HL-60 (cell line): ENCODE results near the gene CD22.

Experiments used
- DNase-seq, 2 experiments: peaks; one replicate each; pipeline ENCODE4 v3.0.0-alpha.2; 2010 to 2020; ENCODE audit warnings: low read depth in 1 of 2, low spot score in 1 of 2
- H3K27ac ChIP-seq: fragments of 250-450 bp; sonication (Bioruptor Pico); replicated peaks from 2 replicates; pipeline ENCODE4 v1.5.1; 2020; ENCODE audit warnings: mild to moderate bottlenecking, moderate library complexity
- H3K27me3 ChIP-seq: fragments of 250-450 bp; sonication (Bioruptor Pico); 2 replicates; pipeline ENCODE4 v1.5.1; 2021; ENCODE audit warnings: mild to moderate bottlenecking, moderate library complexity; ENCODE audit not compliant: insufficient read depth, poor library complexity, severe bottlenecking
- H3K4me3 ChIP-seq: replicated peaks from 2 replicates; pipeline ENCODE4 v1.5.1; 2011; ENCODE audit warnings: mild to moderate bottlenecking, control low read depth, low read length; ENCODE audit not compliant: insufficient read depth
- GABPA ChIP-seq: IDR thresholded peaks from 2 replicates; pipeline ENCODE4 v1.6.1; 2012; ENCODE audit warnings: low read depth
- POLR2AphosphoS5 ChIP-seq: IDR thresholded peaks from 2 replicates; pipeline ENCODE4 v1.6.1; 2012; ENCODE audit warnings: low read depth
- REST ChIP-seq: IDR thresholded peaks from 2 replicates; pipeline ENCODE4 v1.6.1; 2012; ENCODE audit warnings: low read depth; ENCODE audit not compliant: insufficient replicate concordance
- SPI1 ChIP-seq: IDR thresholded peaks from 2 replicates; pipeline ENCODE4 v1.6.1; 2012; ENCODE audit warnings: low read depth, mild to moderate bottlenecking, borderline replicate concordance
- TF ChIP-seq, protein P1 (sequence below): IDR thresholded peaks from one replicate; pipeline ENCODE4 v1.5.1; 2011; ENCODE audit warnings: low read length, control low read depth, inconsistent platforms; ENCODE audit not compliant: insufficient read depth

The CD22 gene

GRCh38 chr19:35300339-35300649 lies 28.7 kb upstream of the CD22 start:
- TF ChIP-seq GABPA (no peak), SPI1 (no peak), REST (no peak), POLR2AphosphoS5 (no peak)
- TF ChIP-seq, protein P1, sequence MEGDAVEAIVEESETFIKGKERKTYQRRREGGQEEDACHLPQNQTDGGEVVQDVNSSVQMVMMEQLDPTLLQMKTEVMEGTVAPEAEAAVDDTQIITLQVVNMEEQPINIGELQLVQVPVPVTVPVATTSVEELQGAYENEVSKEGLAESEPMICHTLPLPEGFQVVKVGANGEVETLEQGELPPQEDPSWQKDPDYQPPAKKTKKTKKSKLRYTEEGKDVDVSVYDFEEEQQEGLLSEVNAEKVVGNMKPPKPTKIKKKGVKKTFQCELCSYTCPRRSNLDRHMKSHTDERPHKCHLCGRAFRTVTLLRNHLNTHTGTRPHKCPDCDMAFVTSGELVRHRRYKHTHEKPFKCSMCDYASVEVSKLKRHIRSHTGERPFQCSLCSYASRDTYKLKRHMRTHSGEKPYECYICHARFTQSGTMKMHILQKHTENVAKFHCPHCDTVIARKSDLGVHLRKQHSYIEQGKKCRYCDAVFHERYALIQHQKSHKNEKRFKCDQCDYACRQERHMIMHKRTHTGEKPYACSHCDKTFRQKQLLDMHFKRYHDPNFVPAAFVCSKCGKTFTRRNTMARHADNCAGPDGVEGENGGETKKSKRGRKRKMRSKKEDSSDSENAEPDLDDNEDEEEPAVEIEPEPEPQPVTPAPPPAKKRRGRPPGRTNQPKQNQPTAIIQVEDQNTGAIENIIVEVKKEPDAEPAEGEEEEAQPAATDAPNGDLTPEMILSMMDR, result no peak
- Histone ChIP-seq H3K4me3 (no peak overlapping the region), H3K27ac (no peak overlapping the region), H3K27me3 (no peaks in the 10 kb centered on the region)
- no peak for DNase-seq

DNA sequence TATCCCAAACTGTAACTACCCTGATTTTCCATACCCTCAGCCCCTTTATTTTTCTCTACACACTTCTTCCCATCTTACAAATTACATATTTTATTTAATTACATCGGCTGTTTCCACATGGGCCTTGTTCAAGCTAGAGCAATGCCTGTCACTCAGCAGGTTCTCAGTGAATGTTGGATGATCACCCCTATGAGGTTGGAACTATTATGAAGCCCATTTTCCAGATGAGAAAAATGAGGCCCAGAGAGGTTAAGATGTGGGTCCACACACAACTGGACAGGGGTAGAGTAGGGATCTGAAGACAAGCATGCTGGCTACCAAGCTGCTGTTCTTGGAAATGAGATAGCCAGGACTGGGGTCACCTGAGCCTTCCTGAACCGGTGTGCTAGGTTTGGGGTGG lies 27.0 kb upstream of the CD22 start:
- no peak overlapping the region for H3K27ac ChIP-seq
- DNase-seq, result no peak
- TF ChIP-seq REST (no peak), POLR2AphosphoS5 (no peak), SPI1 (no peak), GABPA (no peak)
- TF ChIP-seq, protein P1, result no peak
- no peaks in the 10 kb centered on the region for H3K27me3 ChIP-seq
- H3K4me3 ChIP-seq, result no peak overlapping the region

DNA sequence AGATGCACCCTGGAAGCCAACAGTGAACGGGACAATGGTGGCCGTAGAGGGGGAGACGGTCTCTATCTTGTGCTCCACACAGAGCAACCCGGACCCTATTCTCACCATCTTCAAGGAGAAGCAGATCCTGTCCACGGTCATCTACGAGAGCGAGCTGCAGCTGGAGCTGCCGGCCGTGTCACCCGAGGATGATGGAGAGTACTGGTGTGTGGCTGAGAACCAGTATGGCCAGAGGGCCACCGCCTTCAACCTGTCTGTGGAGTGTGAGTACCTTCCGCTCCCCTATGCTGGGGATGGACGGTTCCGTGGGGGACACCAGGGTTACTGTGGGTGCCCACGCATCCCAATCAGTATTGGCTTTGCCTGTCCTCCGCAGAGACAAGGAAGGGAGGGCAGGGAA lies 26.5 kb upstream of the CD22 start:
- no peaks in the 10 kb centered on the region for H3K27me3 ChIP-seq
- no peak overlapping the region for H3K4me3 ChIP-seq
- TF ChIP-seq REST, result no peak
- TF ChIP-seq, protein P1, result no peak
- no peak for DNase-seq
- no peak overlapping the region for H3K27ac ChIP-seq
